Astrocyte of the spinal cord (primary cell): ENCODE measurements around the gene IL33.

Experiments
- DNase-seq: peaks from one replicate; pipeline ENCODE4 v3.0.0; 2011; ENCODE audit warnings: low read depth, low spot score
- H3K4me3 ChIP-seq: 2 replicates; pipeline ENCODE4 v1.5.1; 2011; ENCODE audit warnings: low read depth, mild to moderate bottlenecking, low read length, moderate library complexity
- CTCF ChIP-seq: IDR thresholded peaks from 2 replicates; pipeline ENCODE4 v1.5.1; 2012; ENCODE audit warnings: low read depth, mild to moderate bottlenecking, low read length, inconsistent platforms
- in situ Hi-C: cut with HindIII; loops from 2 replicates; pipeline ENCODE4 v1.10.0; 2017; ENCODE audit warnings: low sequenced_read_pairs

Gene IL33

GRCh38 chr9:6243746-6244145, 28.1 kb downstream of the IL33 start:
- no peak overlapping the region for H3K4me3 ChIP-seq
- in situ Hi-C loops = no loop called here
- peak; percentile 46 for DNase-seq
- TF ChIP-seq CTCF = no peak

DNA sequence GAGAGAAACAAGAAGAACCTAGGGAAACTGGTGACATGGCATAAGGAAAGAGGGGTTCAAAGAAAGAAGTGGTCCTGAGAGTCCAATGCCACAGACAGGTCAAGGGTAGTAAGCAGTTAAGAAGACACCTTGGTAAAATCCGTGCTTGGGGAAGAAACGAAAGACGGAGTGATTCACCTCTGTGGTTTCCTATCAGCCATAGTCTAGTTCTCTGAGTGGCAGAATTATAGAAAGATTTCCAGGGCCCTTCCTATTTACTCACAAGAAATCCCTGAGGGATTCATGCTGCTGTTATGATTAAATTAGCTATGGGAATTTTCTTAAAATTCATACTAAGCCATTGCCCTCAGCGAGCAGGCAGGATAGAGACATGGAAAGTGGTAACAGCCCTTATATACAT, 31.7 kb downstream of the IL33 start:
- in situ Hi-C loops = no loop called here
- H3K4me3 ChIP-seq = no peak overlapping the region
- no peak for TF ChIP-seq CTCF
- DNase-seq = no peak

DNA sequence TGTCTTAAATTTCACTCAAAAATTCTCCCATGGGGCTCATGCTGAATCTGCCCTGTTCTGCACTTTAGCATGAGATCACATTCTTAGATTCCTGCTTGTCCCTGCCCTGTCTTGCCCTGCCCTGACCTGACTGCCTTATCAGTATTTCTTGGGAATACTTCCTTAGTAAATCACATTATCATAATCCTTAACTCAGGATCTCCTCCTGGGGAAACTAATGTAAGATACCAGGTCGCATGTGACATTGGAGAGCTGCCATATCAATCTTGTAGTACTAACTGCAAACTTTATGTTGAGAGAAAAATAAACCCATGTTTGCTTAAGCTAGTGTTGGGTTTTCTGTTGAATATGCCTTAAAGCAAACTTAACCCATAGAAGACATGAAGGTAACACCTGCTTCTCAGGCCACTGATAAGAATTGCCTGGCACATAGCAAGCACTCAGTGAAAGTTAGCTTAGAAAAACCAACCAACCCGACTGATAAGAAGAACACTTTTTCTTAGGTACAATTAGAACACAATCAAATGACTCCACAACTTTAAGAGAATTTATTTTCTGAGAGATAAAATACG, 53.3 kb downstream of the IL33 start:
- in situ Hi-C loops = no loop called here
- H3K4me3 ChIP-seq = no peak overlapping the region
- TF ChIP-seq CTCF = no peak
- no peak for DNase-seq

DNA sequence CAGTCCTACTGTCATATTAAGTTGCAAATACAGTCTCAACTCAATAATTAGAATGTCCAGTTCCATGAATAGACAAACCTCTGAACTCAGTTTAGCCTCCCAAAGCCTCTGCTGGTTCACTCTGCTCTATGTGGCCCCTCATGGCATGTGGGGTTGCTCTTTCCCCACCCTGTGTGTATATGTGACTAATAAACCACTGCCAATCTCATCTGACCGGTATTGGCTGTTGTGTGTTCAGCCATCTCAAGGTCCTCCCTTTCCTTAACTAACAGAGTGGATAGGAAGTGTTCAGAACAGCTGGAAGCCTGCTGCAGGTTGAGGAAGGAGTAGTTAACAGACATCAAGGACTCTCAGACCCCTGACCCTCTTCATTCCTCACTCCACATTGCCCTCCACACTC, 55.3 kb downstream of the IL33 start:
- DNase-seq = no peak
- no peak for TF ChIP-seq CTCF
- H3K4me3 ChIP-seq = no peak overlapping the region
- in situ Hi-C loops = no loop called here

DNA sequence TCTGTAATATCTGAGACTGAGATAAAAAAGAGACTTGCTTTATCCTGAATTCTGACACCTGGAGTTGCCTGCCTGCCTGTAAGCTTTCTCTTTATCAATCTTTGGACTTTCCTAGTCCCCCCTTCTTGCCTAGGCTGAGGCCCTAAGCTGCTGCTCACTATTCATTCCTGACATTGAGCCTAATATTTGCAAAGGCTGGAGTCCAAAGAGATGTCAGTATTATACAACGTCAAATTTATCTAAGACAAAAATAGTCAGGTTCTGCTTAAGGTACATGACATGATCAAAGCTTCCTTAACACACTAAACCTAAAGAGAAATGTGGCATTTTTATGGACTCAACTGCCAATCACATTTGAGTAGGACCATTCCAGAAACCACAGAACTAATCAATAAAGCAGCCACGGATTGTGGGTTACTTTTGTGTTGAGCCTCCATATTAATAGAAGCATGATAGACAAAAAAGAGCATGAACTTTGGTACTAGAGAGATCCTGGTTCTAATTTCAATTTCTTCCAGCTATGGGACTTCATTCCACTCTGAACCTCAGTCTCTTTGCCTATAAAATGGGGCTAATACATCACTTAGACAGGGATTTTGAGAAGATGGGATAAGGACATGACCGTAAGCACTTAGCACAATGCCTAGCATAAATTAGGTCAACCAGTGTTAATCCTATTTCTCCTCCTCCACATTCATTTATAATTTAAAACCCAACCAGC, 56.1 kb downstream of the IL33 start:
- TF ChIP-seq CTCF = no peak
- H3K4me3 ChIP-seq = no peak overlapping the region
- no peak for DNase-seq
- in situ Hi-C loops = no loop called here

GRCh38 chr9:6272229-6272598, 56.6 kb downstream of the IL33 start:
- no peak for TF ChIP-seq CTCF
- no peak overlapping the region for H3K4me3 ChIP-seq
- in situ Hi-C loops = no loop called here
- DNase-seq = peak; percentile 31
